GM23338 (cell line): ENCODE data around the gene AFAP1L1.

Source experiments
- TF ChIP-seq, protein P1 (sequence below), 2 experiments: fragments of 200-600 bp in 1 of 2; sonication (generic) in 1 of 2; conservative IDR thresholded peaks; 2 replicates each; pipeline versions ENCODE4 v1.5.1 to v1.6.1; 2016 to 2017; ENCODE audit warnings: antibody characterized with exemption in 2 of 2, low read depth in 2 of 2, mild to moderate bottlenecking in 2 of 2, moderate library complexity in 1 of 2
- TF ChIP-seq, protein P2 (sequence below): fragments of 250-450 bp; sonication (Bioruptor Pico); IDR thresholded peaks from 2 replicates; pipeline ENCODE4 v1.5.0; 2020; ENCODE audit warnings: mild to moderate bottlenecking, moderate library complexity

DNA sequence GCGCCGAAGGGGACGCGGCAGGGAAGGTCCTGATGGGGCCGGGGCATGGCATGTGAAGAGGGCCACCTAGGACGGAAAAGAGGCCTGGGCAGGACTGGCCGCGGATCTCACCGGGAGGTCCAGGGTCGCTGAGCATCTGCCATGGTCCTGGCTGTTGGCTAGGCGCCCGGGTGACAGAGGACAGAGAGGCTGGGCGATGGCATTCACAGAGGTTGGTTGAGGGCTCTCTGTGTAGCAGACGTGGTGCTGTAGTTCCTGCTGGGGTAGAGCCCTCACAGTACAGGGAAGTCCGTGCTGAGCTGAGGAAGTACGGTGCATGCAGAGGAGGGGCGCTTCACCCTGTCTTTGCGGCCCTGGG lies 86.6 kb downstream of the AFAP1L1 start:
- TF ChIP-seq, protein P1, sequence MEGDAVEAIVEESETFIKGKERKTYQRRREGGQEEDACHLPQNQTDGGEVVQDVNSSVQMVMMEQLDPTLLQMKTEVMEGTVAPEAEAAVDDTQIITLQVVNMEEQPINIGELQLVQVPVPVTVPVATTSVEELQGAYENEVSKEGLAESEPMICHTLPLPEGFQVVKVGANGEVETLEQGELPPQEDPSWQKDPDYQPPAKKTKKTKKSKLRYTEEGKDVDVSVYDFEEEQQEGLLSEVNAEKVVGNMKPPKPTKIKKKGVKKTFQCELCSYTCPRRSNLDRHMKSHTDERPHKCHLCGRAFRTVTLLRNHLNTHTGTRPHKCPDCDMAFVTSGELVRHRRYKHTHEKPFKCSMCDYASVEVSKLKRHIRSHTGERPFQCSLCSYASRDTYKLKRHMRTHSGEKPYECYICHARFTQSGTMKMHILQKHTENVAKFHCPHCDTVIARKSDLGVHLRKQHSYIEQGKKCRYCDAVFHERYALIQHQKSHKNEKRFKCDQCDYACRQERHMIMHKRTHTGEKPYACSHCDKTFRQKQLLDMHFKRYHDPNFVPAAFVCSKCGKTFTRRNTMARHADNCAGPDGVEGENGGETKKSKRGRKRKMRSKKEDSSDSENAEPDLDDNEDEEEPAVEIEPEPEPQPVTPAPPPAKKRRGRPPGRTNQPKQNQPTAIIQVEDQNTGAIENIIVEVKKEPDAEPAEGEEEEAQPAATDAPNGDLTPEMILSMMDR (conservative IDR thresholded peaks at IDR 0.05; ENCODE audit: low read depth in 2 of 2), result no peak
- TF ChIP-seq, protein P2, sequence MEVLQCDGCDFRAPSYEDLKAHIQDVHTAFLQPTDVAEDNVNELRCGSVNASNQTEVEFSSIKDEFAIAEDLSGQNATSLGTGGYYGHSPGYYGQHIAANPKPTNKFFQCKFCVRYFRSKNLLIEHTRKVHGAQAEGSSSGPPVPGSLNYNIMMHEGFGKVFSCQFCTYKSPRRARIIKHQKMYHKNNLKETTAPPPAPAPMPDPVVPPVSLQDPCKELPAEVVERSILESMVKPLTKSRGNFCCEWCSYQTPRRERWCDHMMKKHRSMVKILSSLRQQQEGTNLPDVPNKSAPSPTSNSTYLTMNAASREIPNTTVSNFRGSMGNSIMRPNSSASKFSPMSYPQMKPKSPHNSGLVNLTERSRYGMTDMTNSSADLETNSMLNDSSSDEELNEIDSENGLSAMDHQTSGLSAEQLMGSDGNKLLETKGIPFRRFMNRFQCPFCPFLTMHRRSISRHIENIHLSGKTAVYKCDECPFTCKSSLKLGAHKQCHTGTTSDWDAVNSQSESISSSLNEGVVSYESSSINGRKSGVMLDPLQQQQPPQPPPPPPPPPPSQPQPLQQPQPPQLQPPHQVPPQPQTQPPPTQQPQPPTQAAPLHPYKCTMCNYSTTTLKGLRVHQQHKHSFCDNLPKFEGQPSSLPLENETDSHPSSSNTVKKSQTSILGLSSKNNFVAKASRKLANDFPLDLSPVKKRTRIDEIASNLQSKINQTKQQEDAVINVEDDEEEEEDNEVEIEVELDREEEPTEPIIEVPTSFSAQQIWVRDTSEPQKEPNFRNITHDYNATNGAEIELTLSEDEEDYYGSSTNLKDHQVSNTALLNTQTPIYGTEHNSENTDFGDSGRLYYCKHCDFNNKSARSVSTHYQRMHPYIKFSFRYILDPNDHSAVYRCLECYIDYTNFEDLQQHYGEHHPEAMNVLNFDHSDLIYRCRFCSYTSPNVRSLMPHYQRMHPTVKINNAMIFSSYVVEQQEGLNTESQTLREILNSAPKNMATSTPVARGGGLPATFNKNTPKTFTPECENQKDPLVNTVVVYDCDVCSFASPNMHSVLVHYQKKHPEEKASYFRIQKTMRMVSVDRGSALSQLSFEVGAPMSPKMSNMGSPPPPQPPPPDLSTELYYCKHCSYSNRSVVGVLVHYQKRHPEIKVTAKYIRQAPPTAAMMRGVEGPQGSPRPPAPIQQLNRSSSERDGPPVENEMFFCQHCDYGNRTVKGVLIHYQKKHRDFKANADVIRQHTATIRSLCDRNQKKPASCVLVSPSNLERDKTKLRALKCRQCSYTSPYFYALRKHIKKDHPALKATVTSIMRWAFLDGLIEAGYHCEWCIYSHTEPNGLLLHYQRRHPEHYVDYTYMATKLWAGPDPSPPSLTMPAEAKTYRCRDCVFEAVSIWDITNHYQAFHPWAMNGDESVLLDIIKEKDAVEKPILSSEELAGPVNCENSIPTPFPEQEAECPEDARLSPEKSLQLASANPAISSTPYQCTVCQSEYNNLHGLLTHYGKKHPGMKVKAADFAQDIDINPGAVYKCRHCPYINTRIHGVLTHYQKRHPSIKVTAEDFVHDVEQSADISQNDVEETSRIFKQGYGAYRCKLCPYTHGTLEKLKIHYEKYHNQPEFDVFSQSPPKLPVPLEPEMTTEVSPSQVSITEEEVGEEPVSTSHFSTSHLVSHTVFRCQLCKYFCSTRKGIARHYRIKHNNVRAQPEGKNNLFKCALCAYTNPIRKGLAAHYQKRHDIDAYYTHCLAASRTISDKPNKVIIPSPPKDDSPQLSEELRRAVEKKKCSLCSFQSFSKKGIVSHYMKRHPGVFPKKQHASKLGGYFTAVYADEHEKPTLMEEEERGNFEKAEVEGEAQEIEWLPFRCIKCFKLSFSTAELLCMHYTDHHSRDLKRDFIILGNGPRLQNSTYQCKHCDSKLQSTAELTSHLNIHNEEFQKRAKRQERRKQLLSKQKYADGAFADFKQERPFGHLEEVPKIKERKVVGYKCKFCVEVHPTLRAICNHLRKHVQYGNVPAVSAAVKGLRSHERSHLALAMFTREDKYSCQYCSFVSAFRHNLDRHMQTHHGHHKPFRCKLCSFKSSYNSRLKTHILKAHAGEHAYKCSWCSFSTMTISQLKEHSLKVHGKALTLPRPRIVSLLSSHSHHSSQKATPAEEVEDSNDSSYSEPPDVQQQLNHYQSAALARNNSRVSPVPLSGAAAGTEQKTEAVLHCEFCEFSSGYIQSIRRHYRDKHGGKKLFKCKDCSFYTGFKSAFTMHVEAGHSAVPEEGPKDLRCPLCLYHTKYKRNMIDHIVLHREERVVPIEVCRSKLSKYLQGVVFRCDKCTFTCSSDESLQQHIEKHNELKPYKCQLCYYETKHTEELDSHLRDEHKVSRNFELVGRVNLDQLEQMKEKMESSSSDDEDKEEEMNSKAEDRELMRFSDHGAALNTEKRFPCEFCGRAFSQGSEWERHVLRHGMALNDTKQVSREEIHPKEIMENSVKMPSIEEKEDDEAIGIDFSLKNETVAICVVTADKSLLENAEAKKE (CRISPR knock-in tag), result no peak
